Panc1 (cell line): ENCODE results near the gene WNT3.

Experiments
- CTCF ChIP-seq: fragments of 450-650 bp; IDR thresholded peaks from 2 replicates; pipeline ENCODE4 v1.5.1; 2017; ENCODE audit warnings: mild to moderate bottlenecking
- SIN3A ChIP-seq: IDR thresholded peaks from 2 replicates; pipeline ENCODE4 v1.6.1; 2012; ENCODE audit warnings: low read depth, mild to moderate bottlenecking, low read length, moderate library complexity, borderline replicate concordance; ENCODE audit not compliant: insufficient read depth

GRCh38 chr17:46756081-46756735 lies 62.3 kb downstream of the WNT3 start:
- TF ChIP-seq CTCF: no peak
- TF ChIP-seq SIN3A: no peak
